ENCODE results near the gene DCBLD1.

- no peak for TF ChIP-seq CTCF (IDR thresholded peaks at IDR 0.05)
- no peak for TF ChIP-seq POLR2A (IDR thresholded peaks at IDR 0.05)
Observed at GRCh38 chr6:117574198-117574597, 91.7 kb downstream of the DCBLD1 start.

Measured in heart left ventricle (tissue), 13 donors.